Panc1 (cell line): Measurements from ENCODE around the gene LUZP2. TPM values are rescaled to one million over a fixed set of nuclear protein-coding genes. Genes with fewer than 3 reads are reported as not detected.

Experiments used
- ATAC-seq: fragments of 200-7000 bp; cut with Tn5 transposase; 2 replicates; pipeline ENCODE4 v1.9.1; 2020; ENCODE audit warnings: mild to moderate bottlenecking, moderate library complexity
- BruUV-seq: library from RNA; stranded (reverse); fragments of 400-500 nt; replicated peaks from 2 replicates; lab custom pipeline; 2021; lab: Mats Ljungman, UMichigan
- CTCF ChIA-PET: fragments of 300-600 bp; sonication (Branson Sonifier 250); formaldehyde crosslinking; loops from one replicate; lab custom pipeline; 2022; ENCODE audit warnings: antibody characterized with exemption; lab: Charles Lee
- POLR2A ChIA-PET: fragments of 300-600 bp; sonication (Branson Sonifier 250); formaldehyde crosslinking; loops from one replicate; lab custom pipeline; 2022; ENCODE audit warnings: antibody characterized with exemption; lab: Charles Lee
- DNase-seq: peaks from one replicate; pipeline ENCODE4 v3.0.0-alpha.2; 2010; ENCODE audit warnings: low read depth, low spot score
- H3K27ac ChIP-seq: 2 replicates; pipeline ENCODE4 v1.5.1; 2011; ENCODE audit warnings: mild to moderate bottlenecking, low read length, inconsistent platforms
- H3K27me3 ChIP-seq: fragments of 200-500 bp; sonication (Bioruptor generic); 2 replicates; pipeline ENCODE4 v1.6.0; 2014; ENCODE audit warnings: low read length, inconsistent platforms; ENCODE audit not compliant: control insufficient read depth, insufficient read depth
- H3K36me3 ChIP-seq: fragments of 200-500 bp; sonication (Bioruptor generic); 2 replicates; pipeline ENCODE4 v1.5.1; 2014; ENCODE audit warnings: inconsistent platforms, mild to moderate bottlenecking, low read length, moderate library complexity; ENCODE audit not compliant: control insufficient read depth, insufficient read depth
- H3K4me1 ChIP-seq: 2 replicates; pipeline ENCODE4 v1.5.1; 2011; ENCODE audit warnings: inconsistent platforms, mild to moderate bottlenecking, low read length, moderate library complexity; ENCODE audit not compliant: control insufficient read depth, insufficient read depth
- H3K4me3 ChIP-seq, 2 experiments: 2 replicates each; pipeline ENCODE4 v1.5.1; 2011 to 2012; ENCODE audit warnings: low read depth in 2 of 2, low read length in 2 of 2, mild to moderate bottlenecking in 2 of 2, inconsistent platforms in 1 of 2, moderate library complexity in 1 of 2
- H3K9me3 ChIP-seq: fragments of 200-500 bp; sonication (Bioruptor generic); 2 replicates; pipeline ENCODE4 v1.5.1; 2014; ENCODE audit warnings: low read depth, mild to moderate bottlenecking, inconsistent platforms, low read length, moderate library complexity; ENCODE audit not compliant: control insufficient read depth, insufficient read depth
- POLR2AphosphoS5 ChIP-seq: IDR thresholded peaks from 2 replicates; pipeline ENCODE4 v1.6.1; 2012; ENCODE audit warnings: mild to moderate bottlenecking, low read depth, low read length, moderate library complexity
- SIN3A ChIP-seq: IDR thresholded peaks from 2 replicates; pipeline ENCODE4 v1.6.1; 2012; ENCODE audit warnings: low read depth, mild to moderate bottlenecking, low read length, moderate library complexity, borderline replicate concordance; ENCODE audit not compliant: insufficient read depth
- TCF7L2 ChIP-seq: IDR thresholded peaks from 2 replicates; pipeline ENCODE4 v1.6.1; 2011; ENCODE audit warnings: mild to moderate bottlenecking, low read depth, low read length, inconsistent platforms
- in situ Hi-C: cut with HindIII; loops from 2 replicates; pipeline ENCODE4 v1.10.0; 2016; ENCODE audit warnings: low sequenced_read_pairs, low pct_unique_long_range_greater_than_20kb
- intact Hi-C: fragments of 100-400 bp; cut with micrococcal nuclease; formaldehyde crosslinking; loops from one replicate; pipeline ENCODE4 v1.10.0; 2022; ENCODE audit not compliant: unreplicated experiment
- total RNA-seq: library from RNA; stranded (reverse); gene quantifications from one replicate; pipeline ENCODE4 v1.2.1, GENCODE V29; 2021; ENCODE audit not compliant: unreplicated experiment
- TF ChIP-seq, protein P1 (sequence below), 2 experiments: IDR thresholded peaks; 2 replicates each; pipeline ENCODE4 v1.6.1; 2011 to 2012; ENCODE audit warnings: low read depth in 2 of 2, control low read depth in 1 of 2, low read length in 1 of 2, mild to moderate bottlenecking in 1 of 2, moderate library complexity in 1 of 2; ENCODE audit not compliant: insufficient read depth in 1 of 2
- TF ChIP-seq, protein P2 (sequence below): fragments of 450-650 bp; IDR thresholded peaks from 2 replicates; pipeline ENCODE4 v1.5.1; 2017; ENCODE audit warnings: mild to moderate bottlenecking

The LUZP2 gene
- total RNA-seq, 1 experiment from 2014 or later: 0.18 TPM

DNA sequence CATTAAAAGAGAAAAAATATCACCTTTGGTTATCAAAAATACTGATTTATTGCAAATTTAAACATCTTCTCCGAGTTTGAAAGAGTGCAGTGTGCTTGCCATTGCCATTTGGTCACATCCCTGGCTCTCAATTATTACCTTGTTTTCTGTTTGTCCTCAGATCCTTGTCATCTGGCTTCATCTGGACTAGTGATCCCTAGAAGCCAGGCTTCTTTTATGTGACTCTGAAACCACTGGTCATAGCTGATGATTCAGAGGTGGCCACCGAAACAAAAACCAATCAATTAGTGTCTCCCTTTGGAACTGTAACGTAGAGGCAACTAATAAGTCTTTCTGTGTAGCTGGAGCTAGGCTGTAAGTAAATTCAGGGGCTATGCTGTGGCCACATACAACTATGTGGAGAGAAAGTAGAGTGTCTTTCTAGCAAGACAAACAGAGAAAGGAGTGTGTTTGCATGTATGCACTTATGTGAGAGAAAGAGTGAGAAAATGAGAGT, 237.9 kb downstream of the LUZP2 start:
- no peak for ATAC-seq
- Histone ChIP-seq H3K4me3 (no peak overlapping the region), H3K27ac (no peak overlapping the region), H3K27me3 (no peaks in the 10 kb centered on the region), H3K36me3 (no peaks in the 10 kb centered on the region), H3K9me3 (no peaks in the 10 kb centered on the region), H3K4me1 (no peaks in the 10 kb centered on the region)
- in situ Hi-C loops: no loop called here
- no peak for DNase-seq
- TF ChIP-seq, protein P1, sequence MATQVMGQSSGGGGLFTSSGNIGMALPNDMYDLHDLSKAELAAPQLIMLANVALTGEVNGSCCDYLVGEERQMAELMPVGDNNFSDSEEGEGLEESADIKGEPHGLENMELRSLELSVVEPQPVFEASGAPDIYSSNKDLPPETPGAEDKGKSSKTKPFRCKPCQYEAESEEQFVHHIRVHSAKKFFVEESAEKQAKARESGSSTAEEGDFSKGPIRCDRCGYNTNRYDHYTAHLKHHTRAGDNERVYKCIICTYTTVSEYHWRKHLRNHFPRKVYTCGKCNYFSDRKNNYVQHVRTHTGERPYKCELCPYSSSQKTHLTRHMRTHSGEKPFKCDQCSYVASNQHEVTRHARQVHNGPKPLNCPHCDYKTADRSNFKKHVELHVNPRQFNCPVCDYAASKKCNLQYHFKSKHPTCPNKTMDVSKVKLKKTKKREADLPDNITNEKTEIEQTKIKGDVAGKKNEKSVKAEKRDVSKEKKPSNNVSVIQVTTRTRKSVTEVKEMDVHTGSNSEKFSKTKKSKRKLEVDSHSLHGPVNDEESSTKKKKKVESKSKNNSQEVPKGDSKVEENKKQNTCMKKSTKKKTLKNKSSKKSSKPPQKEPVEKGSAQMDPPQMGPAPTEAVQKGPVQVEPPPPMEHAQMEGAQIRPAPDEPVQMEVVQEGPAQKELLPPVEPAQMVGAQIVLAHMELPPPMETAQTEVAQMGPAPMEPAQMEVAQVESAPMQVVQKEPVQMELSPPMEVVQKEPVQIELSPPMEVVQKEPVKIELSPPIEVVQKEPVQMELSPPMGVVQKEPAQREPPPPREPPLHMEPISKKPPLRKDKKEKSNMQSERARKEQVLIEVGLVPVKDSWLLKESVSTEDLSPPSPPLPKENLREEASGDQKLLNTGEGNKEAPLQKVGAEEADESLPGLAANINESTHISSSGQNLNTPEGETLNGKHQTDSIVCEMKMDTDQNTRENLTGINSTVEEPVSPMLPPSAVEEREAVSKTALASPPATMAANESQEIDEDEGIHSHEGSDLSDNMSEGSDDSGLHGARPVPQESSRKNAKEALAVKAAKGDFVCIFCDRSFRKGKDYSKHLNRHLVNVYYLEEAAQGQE (IDR thresholded peaks at IDR 0.05; ENCODE audit: insufficient read depth in 1 of 2, low read depth in 2 of 2, low read length in 1 of 2): no peak
- TF ChIP-seq SIN3A (no peak), POLR2AphosphoS5 (no peak), TCF7L2 (no peak)
- TF ChIP-seq, protein P2, sequence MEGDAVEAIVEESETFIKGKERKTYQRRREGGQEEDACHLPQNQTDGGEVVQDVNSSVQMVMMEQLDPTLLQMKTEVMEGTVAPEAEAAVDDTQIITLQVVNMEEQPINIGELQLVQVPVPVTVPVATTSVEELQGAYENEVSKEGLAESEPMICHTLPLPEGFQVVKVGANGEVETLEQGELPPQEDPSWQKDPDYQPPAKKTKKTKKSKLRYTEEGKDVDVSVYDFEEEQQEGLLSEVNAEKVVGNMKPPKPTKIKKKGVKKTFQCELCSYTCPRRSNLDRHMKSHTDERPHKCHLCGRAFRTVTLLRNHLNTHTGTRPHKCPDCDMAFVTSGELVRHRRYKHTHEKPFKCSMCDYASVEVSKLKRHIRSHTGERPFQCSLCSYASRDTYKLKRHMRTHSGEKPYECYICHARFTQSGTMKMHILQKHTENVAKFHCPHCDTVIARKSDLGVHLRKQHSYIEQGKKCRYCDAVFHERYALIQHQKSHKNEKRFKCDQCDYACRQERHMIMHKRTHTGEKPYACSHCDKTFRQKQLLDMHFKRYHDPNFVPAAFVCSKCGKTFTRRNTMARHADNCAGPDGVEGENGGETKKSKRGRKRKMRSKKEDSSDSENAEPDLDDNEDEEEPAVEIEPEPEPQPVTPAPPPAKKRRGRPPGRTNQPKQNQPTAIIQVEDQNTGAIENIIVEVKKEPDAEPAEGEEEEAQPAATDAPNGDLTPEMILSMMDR: no peak
- no TSS peak for BruUV-seq
- ChIA-PET POLR2A (no interaction called here), CTCF (no interaction called here)
- intact Hi-C loops: no loop called here

DNA sequence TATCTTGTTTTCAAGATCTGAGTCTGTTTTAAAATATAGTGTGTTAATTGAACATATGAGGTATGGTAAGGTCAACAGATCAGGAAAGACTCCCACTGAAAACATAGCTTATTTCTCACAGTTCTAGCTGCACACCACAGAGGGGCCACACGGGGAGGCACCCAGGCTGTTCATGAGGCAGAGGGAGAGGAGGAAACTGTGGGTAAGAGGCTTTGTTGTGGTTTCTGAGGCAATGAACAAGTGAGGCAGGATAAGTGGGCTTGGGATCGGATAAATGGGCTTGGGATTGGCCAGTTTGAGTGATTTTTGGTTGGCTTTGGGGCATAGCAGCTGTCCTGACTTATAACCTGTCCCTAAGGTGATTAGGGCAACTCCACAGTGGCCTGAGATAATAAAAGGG, 242.1 kb downstream of the LUZP2 start:
- ChIA-PET CTCF (no interaction called here), POLR2A (no interaction called here)
- H3K4me1 ChIP-seq: no peaks in the 10 kb centered on the region
- H3K27me3 ChIP-seq: no peaks in the 10 kb centered on the region
- ATAC-seq (no peak), DNase-seq (no peak)
- TF ChIP-seq, protein P2: no peak
- TF ChIP-seq POLR2AphosphoS5 (no peak), SIN3A (no peak), TCF7L2 (no peak)
- TF ChIP-seq, protein P1 (IDR thresholded peaks at IDR 0.05; ENCODE audit: insufficient read depth in 1 of 2, low read depth in 2 of 2, low read length in 1 of 2): no peak
- intact Hi-C loops: no loop called here
- no TSS peak for BruUV-seq
- H3K36me3 ChIP-seq: no peaks in the 10 kb centered on the region
- in situ Hi-C loops: no loop called here
- no peaks in the 10 kb centered on the region for H3K9me3 ChIP-seq
- no peak overlapping the region for H3K27ac ChIP-seq
- no peak overlapping the region for H3K4me3 ChIP-seq
